GM10266 (cell line): ENCODE data around the gene EEPD1.

Experiments used
- DNase-seq: peaks from one replicate; pipeline ENCODE4 v3.0.0; 2012; ENCODE audit errors: extremely low spot score
- CTCF ChIP-seq: IDR thresholded peaks from 2 replicates; pipeline ENCODE4 v1.5.1; 2012; ENCODE audit warnings: mild to moderate bottlenecking, low read depth; ENCODE audit not compliant: control insufficient read depth, insufficient read depth; ENCODE audit errors: missing control alignments

The EEPD1 gene

DNA sequence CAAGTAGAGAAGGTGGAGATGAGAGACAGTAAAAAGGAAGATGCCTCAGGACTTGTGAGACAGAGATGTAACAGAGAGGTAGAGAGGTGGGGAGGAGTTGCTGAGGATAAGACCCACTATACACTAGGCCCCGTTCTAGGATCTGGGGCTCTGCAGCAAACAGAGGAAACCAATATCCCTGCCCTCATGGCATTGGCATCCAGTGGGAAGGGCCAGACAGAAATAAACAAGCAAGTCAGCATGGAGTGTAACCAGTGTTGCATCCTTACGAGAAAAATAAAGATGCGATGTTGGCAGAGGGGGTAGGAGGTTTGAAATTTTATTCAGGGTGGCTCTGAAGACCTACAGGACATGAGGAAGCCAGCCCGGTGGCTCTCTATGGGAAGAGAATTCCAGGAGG is 22.0 kb upstream of the EEPD1 start:
- no peak for TF ChIP-seq CTCF
- no peak for DNase-seq

DNA sequence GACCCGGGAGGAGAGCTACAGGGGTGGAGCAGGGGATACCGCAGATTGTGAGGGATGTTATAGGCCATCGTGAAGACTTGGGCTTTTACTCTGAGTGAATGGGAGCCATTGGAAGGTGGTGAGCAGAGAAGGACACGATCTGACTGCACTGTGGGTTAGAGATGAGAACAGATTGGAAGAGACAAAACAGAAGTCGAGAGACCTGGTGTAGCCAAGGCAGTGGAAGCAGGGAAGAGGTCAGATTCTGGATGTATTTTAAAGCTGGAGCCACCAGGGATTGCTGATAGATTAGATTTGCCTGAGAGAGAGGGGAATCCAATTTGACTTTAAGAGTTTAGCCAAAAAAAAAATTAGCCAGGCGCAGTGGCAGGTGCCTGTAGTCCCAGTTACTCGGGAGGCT is 21.6 kb upstream of the EEPD1 start:
- no peak for TF ChIP-seq CTCF
- DNase-seq, result no peak

- no peak for DNase-seq
- no peak for TF ChIP-seq CTCF
Observed at GRCh38 chr7:36132012-36132411, 21.0 kb upstream of the EEPD1 start.

DNA sequence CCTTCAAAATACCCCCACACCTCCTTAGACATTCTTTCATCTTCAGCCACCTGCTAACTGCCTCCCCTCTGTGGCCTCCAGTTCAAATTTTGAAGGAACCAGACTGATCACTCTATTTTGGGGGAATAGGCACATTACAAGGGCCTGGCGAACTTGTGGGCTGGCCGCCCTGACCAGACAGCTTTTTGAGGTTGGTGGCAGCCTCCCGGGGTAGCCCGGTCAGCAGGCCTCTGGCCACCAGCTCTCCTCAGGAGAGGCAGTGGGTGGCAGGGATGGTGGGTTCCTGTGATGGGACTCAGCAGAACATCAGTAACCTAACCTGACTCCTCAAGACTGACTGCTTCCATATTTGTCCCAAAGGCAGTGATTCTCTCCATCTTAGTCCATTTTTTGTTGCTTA is 17.4 kb upstream of the EEPD1 start:
- TF ChIP-seq CTCF, result no peak
- DNase-seq, result no peak

- no peak for DNase-seq
- no peak for TF ChIP-seq CTCF
Observed at GRCh38 chr7:36137258-36137657, 15.8 kb upstream of the EEPD1 start.

DNA sequence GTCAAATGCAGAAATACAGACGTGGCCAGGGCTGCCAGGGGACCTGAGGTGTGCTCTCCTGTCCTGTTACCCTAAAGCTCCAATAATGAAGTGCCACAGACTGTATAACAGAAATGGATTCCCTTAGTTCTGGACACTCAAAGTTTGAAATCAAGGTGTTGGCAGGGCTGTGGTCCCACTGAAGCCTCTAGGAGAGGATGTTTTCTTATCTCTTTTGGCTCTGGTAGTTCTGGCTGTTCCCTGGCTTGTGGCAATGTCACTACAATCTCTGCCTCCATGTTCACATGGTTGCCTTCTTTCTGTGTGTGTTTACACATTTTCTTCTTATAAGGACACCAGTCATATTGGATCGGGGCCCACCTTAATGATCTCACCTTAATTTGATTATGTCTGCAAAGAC is 15.3 kb upstream of the EEPD1 start:
- no peak for TF ChIP-seq CTCF
- no peak for DNase-seq

- TF ChIP-seq CTCF, result no peak
- no peak for DNase-seq
Observed at GRCh38 chr7:36138209-36138608, 14.8 kb upstream of the EEPD1 start.
